Uterus (tissue), 4 donors: ENCODE data around the gene PLXND1. TPM values are rescaled to one million over a fixed set of nuclear protein-coding genes. Genes with fewer than 3 reads are reported as not detected.

Experiments
- DNase-seq, 2 donors: peaks; one replicate each; pipeline ENCODE4 v3.0.0-alpha.2; 2019 to 2020
- H3K27ac ChIP-seq, 2 donors: fragments of 200-600 bp; sonication (generic); 1 replicate in 1 of 2; 2 replicates in 1 of 2; pipeline ENCODE4 v1.5.1; 2016 to 2018
- H3K27me3 ChIP-seq, 2 donors: fragments of 200-600 bp; sonication (generic); one replicate each; pipeline ENCODE4 v1.5.1; 2018 to 2019; ENCODE audit warnings: control low read depth in 1 of 2
- H3K36me3 ChIP-seq, 2 donors: fragments of 200-600 bp; sonication (generic); one replicate each; pipeline ENCODE4 v1.5.1; 2019; ENCODE audit warnings: control low read depth in 1 of 2
- H3K4me1 ChIP-seq, 2 donors: fragments of 200-600 bp; sonication (generic); one replicate each; pipeline ENCODE4 v1.5.1; 2018 to 2019; ENCODE audit warnings: control low read depth in 1 of 2
- H3K4me3 ChIP-seq, 2 donors: fragments of 200-600 bp; sonication (generic); 1 replicate in 1 of 2; 2 replicates in 1 of 2; pipeline ENCODE4 v1.5.1; 2018 to 2019; ENCODE audit warnings: mild to moderate bottlenecking in 1 of 2
- H3K9me3 ChIP-seq, 2 donors: fragments of 200-600 bp; sonication (generic); one replicate each; pipeline ENCODE4 v1.5.1; 2019; ENCODE audit warnings: control low read depth in 1 of 2
- CTCF ChIP-seq, 4 experiments: fragments of 200-600 bp in 2 of 4; fragments of 450-650 bp in 2 of 4; sonication (generic) in 2 of 4; IDR thresholded peaks; one replicate each; pipeline ENCODE4 v1.5.1; 2016 to 2019; ENCODE audit warnings: antibody characterized with exemption in 4 of 4, mild to moderate bottlenecking in 2 of 4, moderate library complexity in 1 of 4
- POLR2A ChIP-seq, 2 donors: fragments of 450-650 bp; IDR thresholded peaks; one replicate each; pipeline ENCODE4 v1.6.1; 2016; ENCODE audit warnings: antibody characterized with exemption in 2 of 2, mild to moderate bottlenecking in 1 of 2, moderate library complexity in 1 of 2
- intact Hi-C: fragments of 100-400 bp; cut with DNase I; formaldehyde crosslinking; loops from one replicate; pipeline ENCODE4 v1.15.1; 2023; ENCODE audit warnings: low total_unique reads
- total RNA-seq, 4 donors: library from RNA; depleted of rRNA in 3 of 4; stranded (reverse); fragments of >200 nt in 3 of 4; gene quantifications; one replicate each; pipeline versions ENCODE4 v1.1.0 to v1.2.4, GENCODE V29; 2014 to 2023
- donor health status: DM: yes; HTN: yes; CAD: no.

The PLXND1 gene
- total RNA-seq, 4 donors from 2014 or later: 54.7 to 343 (median 121) TPM

DNA sequence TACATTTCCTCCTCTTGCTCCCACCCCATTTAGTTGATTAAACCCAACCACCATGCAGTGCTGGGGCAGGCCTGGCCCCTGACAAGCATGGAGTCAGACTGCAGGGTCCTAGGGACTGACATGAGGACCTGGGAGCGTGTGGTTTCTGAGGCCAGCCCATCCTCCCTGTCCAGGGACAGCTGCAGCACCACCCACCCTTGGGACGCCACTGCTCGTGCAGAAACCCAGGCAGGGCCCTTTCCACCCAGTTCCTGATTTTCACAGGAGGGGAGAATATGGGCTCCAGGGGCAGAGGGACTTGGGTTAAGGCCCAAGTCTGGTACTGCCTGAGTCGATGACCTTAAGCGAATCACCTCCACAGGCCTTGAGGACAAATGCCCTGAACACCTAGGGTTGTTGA lies 23.7 kb downstream of the PLXND1 start:
- Histone ChIP-seq H3K9me3 (no peaks in the 10 kb centered on the region), H3K4me1 (no peaks in the 10 kb centered on the region), H3K36me3 (no peaks in the 10 kb centered on the region), H3K4me3 (no peak overlapping the region), H3K27me3 (no peaks in the 10 kb centered on the region), H3K27ac (no peak overlapping the region)
- DNase-seq: no peak
- no peak for TF ChIP-seq CTCF (IDR thresholded peaks at IDR 0.05)
- no peak for TF ChIP-seq POLR2A (IDR thresholded peaks at IDR 0.05)
- intact Hi-C loops: no loop called here

DNA sequence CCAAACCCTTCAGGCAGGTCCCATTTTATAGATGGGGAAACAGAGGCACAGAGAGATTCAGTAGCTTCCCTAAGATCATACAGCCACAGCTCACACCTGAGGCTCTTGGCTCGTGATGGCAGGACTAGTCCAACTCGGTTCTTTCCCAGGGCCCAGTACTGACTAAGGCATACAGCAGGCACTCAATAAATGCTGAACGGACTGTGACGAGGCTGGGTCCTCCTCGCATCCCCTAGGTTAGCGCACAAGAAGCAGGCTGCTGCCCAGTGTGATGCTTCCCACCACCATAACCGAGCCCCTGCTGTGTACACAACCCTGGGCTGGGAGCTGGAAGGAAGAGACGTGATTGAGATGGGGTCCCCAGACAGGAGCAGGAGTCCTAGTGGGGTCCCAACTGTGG lies 24.9 kb downstream of the PLXND1 start:
- no peak for TF ChIP-seq CTCF (IDR thresholded peaks at IDR 0.05)
- TF ChIP-seq POLR2A (IDR thresholded peaks at IDR 0.05): no peak
- no peaks in the 10 kb centered on the region for H3K36me3 ChIP-seq
- intact Hi-C loops: no loop called here
- H3K4me1 ChIP-seq: peaks cover 0 to 10% of the 10 kb centered on the region in 2 donors
- no peak for DNase-seq
- H3K27me3 ChIP-seq: no peaks in the 10 kb centered on the region
- H3K27ac ChIP-seq: no peak overlapping the region
- no peak overlapping the region for H3K4me3 ChIP-seq
- H3K9me3 ChIP-seq: no peaks in the 10 kb centered on the region

DNA sequence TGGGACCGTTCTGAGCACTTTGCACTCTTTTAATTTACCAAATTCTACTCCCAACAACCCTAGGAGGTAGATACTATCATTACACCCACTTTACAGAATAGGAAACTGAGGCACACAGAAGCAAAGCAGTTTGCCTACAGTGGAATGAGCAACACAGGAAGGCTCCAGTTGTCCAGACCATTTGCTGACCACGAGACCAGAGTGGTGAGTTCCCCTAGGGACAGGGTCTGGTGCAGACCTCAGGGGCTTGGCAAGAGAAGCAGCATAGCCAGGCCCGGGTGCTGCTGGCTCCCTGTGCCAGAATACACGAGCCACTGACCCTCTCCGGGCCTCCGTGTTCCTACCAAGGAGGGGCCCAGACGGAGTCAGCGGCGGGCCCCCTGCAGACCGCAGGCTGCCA lies 26.5 kb downstream of the PLXND1 start:
- H3K36me3 ChIP-seq: no peaks in the 10 kb centered on the region
- H3K27ac ChIP-seq: no peak overlapping the region
- no peak for DNase-seq
- TF ChIP-seq POLR2A (IDR thresholded peaks at IDR 0.05): no peak
- TF ChIP-seq CTCF (IDR thresholded peaks at IDR 0.05): no peak
- intact Hi-C loops: no loop called here
- no peaks in the 10 kb centered on the region for H3K27me3 ChIP-seq
- H3K4me1 ChIP-seq: peaks cover 0 to 11% of the 10 kb centered on the region in 2 donors
- H3K4me3 ChIP-seq: no peak overlapping the region
- H3K9me3 ChIP-seq: no peaks in the 10 kb centered on the region

DNA sequence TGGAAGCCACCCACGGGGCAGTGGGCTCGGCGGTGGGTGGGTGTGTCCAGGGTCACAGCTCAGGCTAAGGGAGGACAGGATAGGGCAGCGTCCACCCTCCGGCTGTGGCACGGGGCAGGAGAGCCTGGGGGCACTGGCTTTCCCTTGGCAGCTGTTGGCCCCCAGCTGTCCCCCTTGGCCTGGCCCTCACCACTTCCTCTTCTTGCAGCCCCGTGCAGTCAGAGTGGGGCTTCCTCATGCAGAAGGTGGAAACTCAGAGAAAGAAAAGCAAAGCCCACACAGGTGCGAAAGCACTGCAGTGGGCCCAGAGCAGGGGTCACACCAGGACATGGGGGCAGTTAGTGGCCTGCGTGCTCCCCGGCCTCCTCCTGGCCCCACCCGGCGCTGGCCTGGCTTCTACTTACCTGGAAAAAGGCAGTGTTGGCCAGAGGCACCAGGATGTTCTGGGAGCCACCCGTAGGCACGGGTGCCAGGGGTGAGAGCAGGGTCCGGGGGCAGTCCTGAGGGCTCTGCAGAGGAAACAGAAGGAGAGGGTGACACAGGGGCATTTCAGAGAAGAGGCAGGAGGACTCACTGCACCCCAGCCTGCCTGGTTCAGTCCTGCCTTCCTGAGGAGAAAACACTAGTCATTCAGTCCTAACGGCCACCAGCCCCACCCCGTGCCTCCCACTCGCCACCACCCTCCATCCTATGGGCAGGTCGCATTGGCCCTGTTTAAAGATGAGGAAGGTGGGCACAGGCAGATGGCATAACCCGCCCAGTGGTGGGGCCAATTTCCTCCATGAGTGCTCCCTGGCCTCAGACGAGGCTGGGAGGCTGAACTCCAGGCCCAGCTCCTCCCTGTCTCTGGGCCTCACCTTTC lies 28.3 kb downstream of the PLXND1 start:
- TF ChIP-seq CTCF (IDR thresholded peaks at IDR 0.05): no peak
- no peak for TF ChIP-seq POLR2A (IDR thresholded peaks at IDR 0.05)
- Histone ChIP-seq H3K4me3 (no peak overlapping the region), H3K27me3 (no peaks in the 10 kb centered on the region), H3K36me3 (no peaks in the 10 kb centered on the region), H3K27ac (peak overlapping the region; percentile 24 to 52), H3K9me3 (no peaks in the 10 kb centered on the region), H3K4me1 (peaks cover 0 to 11% of the 10 kb centered on the region in 2 donors)
- no peak for DNase-seq
- intact Hi-C loops: no loop called here

GRCh38 chr3:129577366-129577765 lies 29.1 kb downstream of the PLXND1 start:
- Histone ChIP-seq H3K4me3 (no peak overlapping the region), H3K36me3 (no peaks in the 10 kb centered on the region), H3K4me1 (peaks cover 0 to 11% of the 10 kb centered on the region in 2 donors), H3K9me3 (no peaks in the 10 kb centered on the region), H3K27me3 (no peaks in the 10 kb centered on the region), H3K27ac (peak overlapping the region; percentile 24 to 52)
- intact Hi-C loops: no loop called here
- DNase-seq: peak in 1 of 2 donors; percentile 58
- TF ChIP-seq POLR2A (IDR thresholded peaks at IDR 0.05) (no peak), CTCF (IDR thresholded peaks at IDR 0.05) (no peak)
